ENCODE data around the gene SHROOM3.

GRCh38 chr4:76706581-76706980 is 271.6 kb downstream of the SHROOM3 start:
- TF ChIP-seq CTCF (IDR thresholded peaks at IDR 0.05): no peak
- TF ChIP-seq EP300 (IDR thresholded peaks at IDR 0.05): no peak
- no peak for TF ChIP-seq POLR2AphosphoS5 (IDR thresholded peaks at IDR 0.05)

Data from esophagus muscularis mucosa (tissue), 4 donors.